DOHH2 (cell line): Measurements from ENCODE around the gene MYO7B.

Experiments used
- H3F3A ChIP-seq: fragments of 200-600 bp; sonication (generic), shearing (Covaris generic); 2 replicates; pipeline ENCODE4 v1.6.0; 2016; ENCODE audit warnings: antibody characterized with exemption, mild to moderate bottlenecking; ENCODE audit not compliant: control insufficient read depth, insufficient read depth
- H3K27ac ChIP-seq: fragments of 200-600 bp; sonication (generic); 2 replicates; pipeline ENCODE4 v1.5.1; 2014; ENCODE audit warnings: low read depth, mild to moderate bottlenecking, low read length, moderate library complexity
- H3K27me3 ChIP-seq: fragments of 200-600 bp; sonication (generic); 2 replicates; pipeline ENCODE4 v1.6.1; 2014; ENCODE audit warnings: mild to moderate bottlenecking, low read length, mixed read lengths; ENCODE audit not compliant: control insufficient read depth
- H3K36me3 ChIP-seq: fragments of 200-600 bp; sonication (generic); 2 replicates; pipeline ENCODE4 v1.6.1; 2014; ENCODE audit warnings: mild to moderate bottlenecking, low read length, moderate library complexity, mixed read lengths; ENCODE audit not compliant: control insufficient read depth
- H3K4me1 ChIP-seq: fragments of 200-600 bp; sonication (generic); 2 replicates; pipeline ENCODE4 v1.6.1; 2014; ENCODE audit warnings: mild to moderate bottlenecking, low read length, mixed read lengths; ENCODE audit not compliant: control insufficient read depth
- H3K4me2 ChIP-seq: fragments of 200-600 bp; sonication (generic); 2 replicates; pipeline ENCODE4 v1.6.0; 2014; ENCODE audit warnings: mild to moderate bottlenecking, low read length, moderate library complexity
- H3K4me3 ChIP-seq: fragments of 200-600 bp; sonication (generic); 2 replicates; pipeline ENCODE4 v1.5.1; 2014; ENCODE audit warnings: mild to moderate bottlenecking, low read length, mixed read lengths
- H3K79me2 ChIP-seq: fragments of 200-600 bp; sonication (generic); 2 replicates; pipeline ENCODE4 v1.6.1; 2014; ENCODE audit warnings: mild to moderate bottlenecking, low read length, mixed read lengths; ENCODE audit not compliant: control insufficient read depth
- H3K9me2 ChIP-seq: fragments of 200-600 bp; sonication (generic); replicated peaks from 2 replicates; pipeline ENCODE4 v1.6.1; 2014; ENCODE audit warnings: mild to moderate bottlenecking, low read length, mixed read lengths; ENCODE audit not compliant: control insufficient read depth
- H3K9me3 ChIP-seq: fragments of 200-600 bp; sonication (generic); 2 replicates; pipeline ENCODE4 v1.6.1; 2014; ENCODE audit warnings: antibody characterized with exemption, low read length, mixed read lengths; ENCODE audit not compliant: control insufficient read depth, insufficient read depth
- H4K20me1 ChIP-seq: fragments of 200-600 bp; sonication (generic); 2 replicates; pipeline ENCODE4 v1.6.0; 2014; ENCODE audit warnings: low read depth, mild to moderate bottlenecking, antibody characterized with exemption, low read length, moderate library complexity; ENCODE audit not compliant: control insufficient read depth, insufficient read depth
- CTCF ChIP-seq: fragments of 200-600 bp; sonication (generic); IDR thresholded peaks from one replicate; pipeline ENCODE4 v1.5.1; 2014; ENCODE audit warnings: antibody characterized with exemption, mild to moderate bottlenecking, low read depth, low read length; ENCODE audit not compliant: poor library complexity, severe bottlenecking
- EZH2phosphoT487 ChIP-seq: fragments of 200-600 bp; sonication (generic); IDR thresholded peaks from 2 replicates; pipeline ENCODE4 v1.6.1; 2017; ENCODE audit warnings: borderline replicate concordance, mild to moderate bottlenecking, antibody characterized with exemption, low read length, moderate library complexity, mixed read lengths

Gene MYO7B

GRCh38 chr2:127606625-127607398 is 71.3 kb downstream of the MYO7B start:
- Histone ChIP-seq H4K20me1 (no peaks in the 10 kb centered on the region), H3K27ac (no peak overlapping the region), H3K9me3 (0 out of 2 replicates have a peak, but pooled peaks cover 3% of the 10 kb centered on the region), H3K27me3 (no peaks in the 10 kb centered on the region), H3K4me2 (0 out of 2 replicates have a peak overlapping the region, but pooled peaks have one; percentile 13), H3F3A (no peaks in the 10 kb centered on the region), H3K4me3 (no peak overlapping the region), H3K36me3 (no peaks in the 10 kb centered on the region), H3K9me2 (no peaks in the 10 kb centered on the region), H3K4me1 (peaks cover 24% of the 10 kb centered on the region), H3K79me2 (no peaks in the 10 kb centered on the region)
- TF ChIP-seq EZH2phosphoT487 (no peak), CTCF (no peak)

- Histone ChIP-seq H3K27me3 (no peaks in the 10 kb centered on the region), H3K9me2 (no peaks in the 10 kb centered on the region), H3K79me2 (no peaks in the 10 kb centered on the region)
These were observed 72.0 kb downstream of the MYO7B start for GRCh38 chr2:127607399-127607908.

GRCh38 chr2:127608061-127609030 is 72.9 kb downstream of the MYO7B start:
- Histone ChIP-seq H3K4me3 (no peak overlapping the region), H3K9me3 (no peaks in the 10 kb centered on the region), H3F3A (no peaks in the 10 kb centered on the region), H3K79me2 (no peaks in the 10 kb centered on the region), H3K4me2 (no peak overlapping the region), H3K27ac (no peak overlapping the region), H3K27me3 (no peaks in the 10 kb centered on the region), H3K9me2 (no peaks in the 10 kb centered on the region), H3K4me1 (peaks cover 24% of the 10 kb centered on the region), H4K20me1 (no peaks in the 10 kb centered on the region), H3K36me3 (no peaks in the 10 kb centered on the region)
- no peak for TF ChIP-seq EZH2phosphoT487
- no peak for TF ChIP-seq CTCF

More at GRCh38 chr2:127607399-127607908, 72.0 kb downstream of the MYO7B start:
- no peak for TF ChIP-seq CTCF
- no peak for TF ChIP-seq EZH2phosphoT487
- H3K4me3 ChIP-seq = no peak overlapping the region
- no peaks in the 10 kb centered on the region for H3F3A ChIP-seq
- H3K36me3 ChIP-seq = no peaks in the 10 kb centered on the region
- no peaks in the 10 kb centered on the region for H4K20me1 ChIP-seq
- no peak overlapping the region for H3K27ac ChIP-seq
- no peak overlapping the region for H3K4me2 ChIP-seq
- peaks cover 24% of the 10 kb centered on the region for H3K4me1 ChIP-seq
- H3K9me3 ChIP-seq = 0 out of 2 replicates have a peak, but pooled peaks cover 3% of the 10 kb centered on the region
